Effector CD4-positive, alpha-beta T cell (primary cell): ENCODE measurements around the gene DRD2. TPM values are rescaled to one million over a fixed set of nuclear protein-coding genes. Genes with fewer than 3 reads are reported as not detected.
"Not testable (repeated sequence)": the region's sequence is repeated elsewhere in the genome, so short reads cannot be mapped to it uniquely, and the experiment has no call there.

Source experiments
- DNase-seq: peaks from one replicate; pipeline ENCODE4 v3.0.0-alpha.2; 2020
- total RNA-seq: gene quantifications from one replicate; lab custom pipeline; 2026; lab: John Stamatoyannopoulos, UW

The DRD2 gene
- not detected for total RNA-seq

DNA sequence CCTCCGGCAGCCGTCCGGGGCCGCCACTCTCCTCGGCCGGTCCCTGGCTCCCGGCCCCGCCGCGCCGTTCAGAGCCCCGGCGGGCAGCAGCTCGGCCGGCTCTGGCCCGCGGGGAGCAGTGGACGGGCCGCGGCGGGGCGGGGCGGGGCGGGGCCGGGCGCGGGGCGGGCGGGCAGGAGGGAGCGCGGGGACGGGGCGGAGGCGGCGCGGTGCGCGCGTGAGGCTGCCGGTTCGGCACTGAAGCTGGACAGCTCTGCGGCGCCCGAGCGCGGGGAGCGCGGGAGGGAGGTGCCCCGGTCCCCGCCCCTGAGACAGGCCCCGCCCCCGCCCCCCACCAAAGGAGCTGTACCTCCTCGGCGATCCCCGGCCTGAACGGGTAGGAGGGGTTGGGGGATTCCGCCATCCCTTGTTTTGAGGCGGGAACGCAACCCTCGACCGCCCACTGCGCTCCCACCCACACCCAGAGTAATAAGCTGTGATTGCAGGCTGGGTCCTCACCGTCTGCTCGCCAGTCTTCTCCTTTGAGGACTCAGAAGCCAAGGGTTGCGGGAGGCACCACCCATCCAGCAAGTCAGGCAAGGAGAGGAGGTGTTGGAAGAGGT is at the start of gene DRD2:
TSS of gene DRD2 (minus strand) at position 239 of the 602 bp plus-strand sequence. CDS start 50,747 bp downstream, outside the sequence.
- no peak for DNase-seq

DNA sequence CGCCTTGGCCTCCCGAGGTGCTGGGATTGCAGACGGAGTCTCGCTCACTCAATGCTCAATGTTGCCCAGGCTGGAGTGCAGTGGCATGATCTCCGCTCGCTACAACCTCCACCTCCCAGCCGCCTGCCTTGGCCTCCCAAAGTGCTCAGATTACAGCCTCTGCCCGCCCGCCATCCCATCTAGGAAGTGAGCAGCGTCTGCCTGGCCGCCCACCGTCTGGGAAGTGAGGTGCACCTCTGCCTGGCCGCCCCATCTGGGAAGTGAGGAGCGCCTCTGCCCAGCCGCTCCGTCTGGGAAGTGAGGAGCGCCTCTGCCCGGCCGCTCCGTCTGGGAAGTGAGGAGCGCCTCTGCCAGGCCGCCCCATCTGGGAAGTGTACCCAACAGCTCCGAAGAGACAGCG is 48.7 kb upstream of the DRD2 start:
- not testable (repeated sequence) for DNase-seq

DNA sequence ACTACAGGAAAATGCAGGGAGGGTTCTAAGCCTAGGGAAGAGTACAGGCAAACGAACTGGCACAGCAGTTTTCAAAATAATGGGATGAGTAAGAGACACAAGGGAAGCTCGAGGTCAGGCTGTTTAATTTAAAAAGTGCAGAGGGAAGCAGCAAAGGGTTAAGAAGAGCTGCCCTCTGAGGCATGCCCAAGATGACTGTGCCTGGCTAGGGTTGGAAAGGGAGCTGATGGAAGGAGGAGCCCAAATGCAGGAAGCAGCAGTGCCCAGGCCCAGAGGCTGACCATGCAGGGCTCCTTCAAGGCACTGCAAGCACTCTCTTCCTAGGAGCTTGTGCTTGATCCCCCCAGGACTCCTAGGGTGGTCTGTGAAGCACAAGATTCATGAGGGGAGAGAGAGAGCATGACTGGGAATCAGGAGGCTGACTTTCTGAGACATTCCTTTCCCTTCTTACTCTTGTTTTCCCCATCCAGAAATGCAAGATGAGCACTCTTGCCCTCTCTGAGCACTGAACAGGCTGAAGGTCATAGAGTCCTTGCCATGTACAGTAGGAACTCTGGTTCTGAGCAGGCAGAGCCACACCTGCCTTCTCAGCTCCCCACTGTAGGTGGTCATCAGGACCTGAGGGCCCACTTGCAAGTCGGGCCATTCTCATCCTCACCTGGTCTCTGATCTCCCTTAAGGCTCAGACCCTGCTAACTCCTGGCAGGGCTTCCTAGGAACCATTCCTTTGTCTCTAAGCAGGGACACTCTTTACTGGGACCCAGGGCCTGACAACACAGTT is 46.7 kb upstream of the DRD2 start:
- DNase-seq: no peak

DNA sequence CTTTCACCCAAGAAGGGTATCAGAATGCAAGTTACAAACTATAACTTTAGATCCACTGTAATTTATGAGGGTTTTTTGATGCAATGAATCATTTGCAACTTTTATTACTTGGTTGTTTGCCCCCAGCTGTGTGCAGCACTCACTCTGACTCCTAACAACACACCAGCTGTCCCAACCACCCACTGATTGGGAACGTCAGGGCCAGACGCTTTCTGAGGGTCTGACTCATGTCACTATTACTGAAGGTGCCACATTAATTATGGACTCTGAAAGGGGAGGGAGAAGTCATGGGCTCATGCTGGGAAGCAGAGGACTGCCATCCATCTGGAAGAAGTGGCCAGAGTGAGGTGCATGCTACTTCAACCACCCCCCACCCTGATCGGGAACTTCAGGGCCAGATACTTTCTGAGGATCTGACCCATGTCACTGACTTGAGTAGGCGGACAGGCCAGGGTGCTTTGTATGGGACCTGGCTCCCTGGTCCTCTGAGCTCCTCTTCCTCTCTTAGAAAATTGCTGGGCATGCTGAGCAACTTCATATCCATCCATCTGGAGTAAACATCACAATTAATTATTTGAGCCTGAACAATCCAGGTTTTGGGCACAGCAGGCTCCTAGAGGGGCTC is 44.9 kb upstream of the DRD2 start:
- DNase-seq: no peak

DNA sequence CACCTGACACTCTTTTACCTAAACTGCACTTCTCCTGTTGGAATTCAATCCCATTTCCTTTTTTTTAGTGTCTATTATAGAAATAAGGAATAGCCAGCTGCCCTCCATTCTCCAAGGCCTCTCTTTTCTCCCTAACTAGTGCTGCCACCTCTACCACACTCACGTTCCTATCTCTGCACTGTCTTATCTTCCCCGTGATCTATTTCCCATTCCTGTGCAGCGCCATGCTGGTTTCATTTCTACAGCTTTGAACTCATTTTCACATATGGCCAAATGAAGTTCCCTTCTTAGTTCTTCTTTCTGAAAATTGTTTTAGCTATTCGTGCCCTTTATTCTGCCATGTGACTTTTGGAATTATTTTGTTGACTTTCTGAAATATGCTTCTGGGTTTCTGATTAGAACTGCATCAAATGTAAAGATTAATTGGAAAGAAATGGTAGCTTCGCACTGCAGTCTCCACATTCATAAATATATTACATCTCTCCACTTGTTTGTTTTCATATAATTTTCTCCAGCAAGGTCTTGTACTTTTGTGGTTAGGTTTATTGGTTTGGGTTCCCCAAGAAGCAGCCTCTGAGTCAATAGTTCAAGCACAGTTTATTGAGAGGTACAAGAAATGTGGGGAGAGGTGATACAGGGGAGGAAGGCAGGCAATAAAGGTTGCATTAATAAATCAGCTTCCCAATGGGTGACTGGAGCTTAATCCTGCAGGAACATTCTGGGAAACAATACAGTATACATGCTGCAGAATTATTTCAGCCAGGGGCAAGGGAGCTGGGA is 43.7 kb upstream of the DRD2 start:
- DNase-seq: no peak

DNA sequence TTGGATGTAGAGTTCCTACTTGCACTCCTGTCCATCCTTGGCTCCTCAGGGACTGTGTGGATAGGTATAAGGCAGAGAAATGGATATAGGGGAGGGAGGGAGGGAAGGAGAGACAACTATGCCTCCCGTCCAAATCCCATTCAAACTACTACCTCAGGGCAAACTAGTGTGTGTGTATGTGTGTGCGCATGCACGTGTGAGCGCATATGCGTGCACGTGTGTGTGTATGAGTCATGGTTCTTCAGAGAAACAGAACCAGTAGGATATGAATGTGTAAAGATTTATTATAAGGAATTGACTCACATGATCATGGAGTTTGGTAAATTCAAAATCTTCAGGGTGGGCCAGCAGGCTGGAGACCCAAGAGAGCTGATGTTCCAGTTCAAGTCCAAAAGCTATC is 42.2 kb upstream of the DRD2 start:
- no peak for DNase-seq

DNA sequence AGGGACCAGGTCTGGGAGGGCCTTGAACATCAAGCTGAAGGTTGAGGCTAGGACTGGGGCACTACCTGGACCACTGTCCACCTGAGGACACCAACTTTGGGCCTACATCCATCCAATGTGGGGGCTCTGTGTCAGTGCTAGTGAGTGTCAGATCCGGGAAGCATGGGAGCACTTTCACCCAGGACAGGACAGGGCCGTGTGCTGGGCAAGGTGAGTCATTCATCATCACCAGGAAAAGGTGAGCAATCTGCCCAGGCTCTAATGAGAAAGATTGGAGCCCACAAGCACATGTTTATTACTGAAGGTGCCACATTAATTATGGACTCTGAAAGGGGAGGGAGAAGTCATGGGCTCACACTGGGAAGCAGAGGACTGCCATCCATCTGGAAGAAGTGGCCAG is 39.7 kb upstream of the DRD2 start:
- DNase-seq: no peak

DNA sequence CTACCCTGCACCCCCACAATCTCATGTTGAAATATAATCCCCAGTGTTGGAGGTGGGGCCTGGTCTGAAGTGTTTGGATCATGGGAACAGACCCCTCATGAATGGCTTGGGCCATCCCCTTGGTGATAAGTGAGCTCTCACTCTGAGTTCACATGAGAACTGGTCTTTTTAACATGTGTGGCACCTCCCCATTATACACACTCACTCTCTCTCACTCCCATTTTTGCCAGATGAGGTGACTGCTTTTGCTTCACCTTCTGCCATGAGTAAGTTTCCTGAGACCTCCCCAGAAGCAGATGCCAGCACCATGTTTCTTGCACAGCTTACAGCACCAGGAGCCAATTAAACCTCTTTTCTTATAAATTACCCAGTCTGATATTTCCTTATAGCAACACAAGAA is 32.1 kb upstream of the DRD2 start:
- no peak for DNase-seq

DNA sequence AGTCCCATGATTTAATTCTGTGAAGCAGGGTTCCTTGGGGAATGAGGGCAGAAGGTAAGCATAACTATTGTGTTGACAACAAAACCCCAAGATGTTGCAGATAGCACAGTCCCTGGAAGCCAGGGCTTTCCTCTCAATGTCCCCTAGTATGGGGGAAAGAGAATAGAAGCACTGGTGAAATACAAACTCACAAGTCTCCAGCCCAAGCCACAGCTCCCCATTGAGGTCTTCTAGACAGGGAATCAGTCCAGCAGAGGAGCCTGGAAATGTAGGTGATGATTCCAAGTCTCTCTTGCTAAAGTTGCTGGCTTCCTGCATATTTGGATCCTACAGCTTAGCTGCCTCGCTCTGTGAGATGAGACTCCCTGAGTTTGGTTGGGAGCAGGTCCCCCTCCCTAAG is 31.7 kb upstream of the DRD2 start:
- no peak for DNase-seq

DNA sequence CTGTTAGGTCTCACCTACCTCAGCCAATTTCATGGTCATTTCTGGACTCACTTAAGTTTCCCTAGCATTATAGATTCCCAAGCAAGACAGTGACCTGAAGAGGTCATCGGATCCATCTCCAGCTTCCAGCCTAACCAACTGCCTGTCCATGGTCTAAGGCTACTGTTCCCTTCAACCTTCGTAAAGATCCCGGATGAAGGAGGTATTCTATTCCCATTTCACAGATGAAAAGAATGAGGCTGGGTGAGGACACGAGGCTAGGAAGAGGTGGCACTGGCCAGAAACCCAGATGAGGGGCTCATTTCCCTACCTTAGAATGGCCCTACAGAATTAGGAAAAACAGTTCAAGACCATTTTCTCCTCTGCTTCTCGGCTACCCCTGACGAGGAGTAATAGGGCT is 31.3 kb upstream of the DRD2 start:
- no peak for DNase-seq

DNA sequence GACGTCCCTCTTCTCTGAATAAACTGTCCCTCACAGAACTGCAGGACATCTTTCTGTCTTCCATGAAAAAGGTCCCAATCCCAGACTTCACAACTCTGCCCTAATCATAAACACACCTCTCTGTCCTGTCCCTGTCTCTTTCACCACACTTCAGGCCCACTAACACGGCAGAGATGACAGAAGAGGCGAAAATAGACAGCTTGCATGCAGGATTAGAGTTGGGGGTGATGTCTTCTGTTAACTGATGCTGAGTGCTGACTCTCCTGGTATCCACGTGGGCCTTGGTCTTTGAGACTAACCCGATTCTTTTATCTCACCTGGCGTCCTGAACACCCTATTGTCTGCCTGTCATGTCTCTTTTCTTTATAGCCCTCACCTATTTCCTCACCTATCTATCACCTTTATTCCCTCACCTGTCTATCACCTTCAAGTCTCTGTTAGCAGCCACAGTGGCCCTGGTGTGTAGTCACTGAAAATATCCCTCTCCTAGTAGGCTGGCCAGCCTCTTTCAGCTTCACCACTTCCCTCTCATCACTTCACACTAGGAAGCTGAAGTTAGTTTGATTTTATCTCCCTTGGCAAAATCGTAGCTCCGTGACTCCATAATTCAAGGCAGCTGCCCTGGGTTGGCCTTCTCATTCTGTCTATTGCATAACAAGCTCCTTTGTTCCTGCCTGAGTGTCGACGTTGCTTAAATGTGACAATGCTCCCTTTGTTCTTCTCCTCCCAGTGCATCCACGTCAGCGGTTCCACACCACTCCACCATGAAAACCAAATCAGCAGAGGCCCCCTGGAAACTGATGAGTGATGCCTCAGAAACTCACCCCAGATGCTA is 30.6 kb upstream of the DRD2 start:
- no peak for DNase-seq

DNA sequence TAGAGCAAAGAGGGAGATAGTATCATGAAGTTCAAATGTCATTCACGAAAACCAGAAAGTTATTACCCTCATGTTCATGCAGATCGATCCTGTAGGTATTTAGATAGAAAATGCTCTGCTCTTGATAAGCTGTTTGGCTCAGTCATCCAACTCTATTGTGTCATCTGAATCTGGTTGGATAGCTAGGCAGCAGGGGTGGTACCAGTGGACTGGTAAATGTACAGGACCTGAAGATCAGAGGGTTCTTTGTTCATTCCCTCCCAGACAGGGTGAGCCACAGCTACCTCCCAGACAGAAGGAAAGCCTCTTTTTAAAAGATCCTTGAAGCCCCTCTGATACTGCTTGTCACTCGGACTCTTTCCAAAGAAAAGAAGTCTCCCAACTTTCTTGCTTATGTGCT is 29.8 kb upstream of the DRD2 start:
- DNase-seq: no peak

DNA sequence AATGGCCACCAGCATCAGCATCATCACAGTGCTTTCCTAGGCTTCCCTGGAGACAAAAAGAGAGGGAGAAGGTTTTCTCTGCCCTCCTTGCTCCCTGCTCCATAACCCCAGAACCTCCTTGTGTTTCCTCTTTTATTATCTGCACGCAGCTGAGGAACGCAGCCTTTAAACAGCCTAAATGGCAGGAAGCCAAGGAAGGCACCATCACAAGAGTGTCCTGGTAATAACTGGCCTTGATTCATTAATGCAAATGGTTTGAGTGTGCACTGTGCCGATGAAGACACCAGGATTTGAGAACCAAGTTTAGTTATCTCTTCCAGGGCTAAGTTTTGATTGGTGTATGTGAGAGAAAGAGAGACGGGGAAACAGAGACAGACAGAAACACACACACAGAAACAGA is 29.4 kb upstream of the DRD2 start:
- DNase-seq: no peak

DNA sequence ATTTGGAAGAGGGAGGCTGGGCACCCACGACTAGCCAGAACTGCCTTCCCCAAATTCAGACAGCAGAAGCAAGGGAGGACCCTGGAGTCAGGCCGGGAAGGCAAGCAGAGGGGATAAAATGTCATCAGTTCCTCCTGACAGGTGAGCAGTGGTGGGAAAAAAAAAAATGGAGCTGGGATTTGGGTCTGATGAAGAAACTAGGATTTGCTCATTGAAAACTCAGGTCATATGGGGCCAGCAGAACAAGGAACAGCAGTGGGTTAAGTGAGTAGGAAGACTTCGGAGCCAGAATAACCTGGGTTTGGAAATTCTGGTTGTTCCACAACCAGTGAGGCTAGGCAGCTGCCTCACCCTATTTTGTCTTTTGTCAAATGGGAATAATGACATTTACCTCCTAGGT is 28.9 kb upstream of the DRD2 start:
- no peak for DNase-seq

DNA sequence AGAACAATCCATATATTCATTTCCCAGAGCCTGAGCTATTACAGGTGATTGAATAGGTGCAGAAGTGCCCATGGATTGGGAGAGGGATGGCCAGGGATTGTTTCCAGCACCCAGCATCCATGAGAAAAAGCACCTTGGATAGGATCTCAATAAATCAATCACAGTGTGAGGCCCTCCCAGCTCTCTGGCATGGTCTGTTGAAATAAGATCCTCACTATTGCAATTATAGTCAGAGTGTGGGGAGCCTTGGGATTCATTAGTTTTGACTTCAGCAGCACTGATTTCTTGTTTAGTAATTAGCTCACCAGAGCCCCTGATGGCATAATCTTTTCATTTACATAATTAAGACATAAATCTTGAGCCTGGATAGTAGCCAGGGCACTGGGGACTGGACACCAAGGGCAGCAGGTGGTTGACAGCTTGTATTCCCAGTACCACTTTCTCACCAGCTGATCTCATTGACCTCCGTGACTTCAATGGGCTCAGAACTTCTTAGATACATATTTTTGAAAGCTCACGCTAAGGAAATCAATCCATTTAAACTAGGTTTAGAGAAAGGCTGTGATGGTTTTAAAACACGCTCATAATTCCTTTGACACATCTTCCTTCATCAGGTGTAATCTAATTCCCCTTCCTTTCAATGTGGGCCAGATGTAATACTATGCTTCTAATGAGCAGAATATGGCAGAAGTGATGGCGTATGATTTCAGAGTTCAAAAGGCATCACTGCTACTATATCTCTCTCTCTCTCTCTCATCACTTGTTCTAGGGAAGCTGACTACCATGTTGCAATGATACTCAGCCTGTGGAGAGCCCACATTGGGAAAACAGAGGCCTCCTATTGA is 22.1 kb upstream of the DRD2 start:
- no peak for DNase-seq

DNA sequence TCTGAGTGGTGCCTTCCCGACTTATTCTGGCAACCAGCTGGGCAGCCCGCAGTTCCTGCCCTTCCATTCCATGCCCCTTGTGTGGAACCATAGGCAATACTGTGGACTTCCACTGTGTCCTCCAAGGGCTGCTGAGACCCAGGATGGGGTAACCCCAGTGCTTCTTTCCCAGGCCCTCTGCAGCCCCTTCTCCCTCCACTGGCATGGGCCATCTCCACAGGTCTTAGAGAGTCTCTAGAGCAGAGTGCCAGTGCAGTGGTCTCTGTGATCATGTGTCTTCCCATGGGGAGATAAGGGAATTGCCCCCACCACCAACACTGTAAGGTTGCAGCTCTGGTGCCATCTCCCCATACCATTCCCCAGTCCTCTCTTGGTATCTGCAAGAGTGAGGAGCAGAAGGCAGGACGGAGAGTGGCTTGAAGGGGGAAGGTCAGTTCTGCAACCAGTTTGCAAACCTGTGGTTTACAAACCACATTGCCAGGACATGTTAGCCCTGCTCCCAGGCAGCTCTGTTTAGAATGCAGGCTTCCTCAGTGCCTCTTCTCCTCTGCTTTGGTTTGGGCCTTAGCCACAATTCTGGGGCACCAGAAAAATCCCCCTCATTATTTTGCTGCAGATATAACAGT is 20.9 kb upstream of the DRD2 start:
- DNase-seq: no peak

DNA sequence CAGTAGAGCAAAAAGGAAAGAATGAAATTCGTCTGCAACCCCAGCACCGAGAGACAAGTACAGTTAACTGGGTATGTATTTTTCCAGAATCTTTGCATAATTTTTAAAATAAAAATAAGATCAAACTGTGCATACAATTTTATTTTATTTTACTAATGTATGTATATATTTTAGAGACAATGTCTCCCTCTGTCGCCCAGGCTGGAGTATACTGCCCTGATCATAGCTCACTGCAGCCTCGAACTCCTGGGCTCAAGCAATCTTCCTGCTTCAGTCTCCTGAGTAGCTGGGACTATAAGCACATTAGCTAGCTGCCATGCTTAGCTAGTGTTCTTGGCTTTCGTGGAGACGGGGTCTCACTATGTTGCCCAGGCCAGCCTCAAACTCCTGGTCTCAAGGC is 18.8 kb upstream of the DRD2 start:
- DNase-seq: no peak

DNA sequence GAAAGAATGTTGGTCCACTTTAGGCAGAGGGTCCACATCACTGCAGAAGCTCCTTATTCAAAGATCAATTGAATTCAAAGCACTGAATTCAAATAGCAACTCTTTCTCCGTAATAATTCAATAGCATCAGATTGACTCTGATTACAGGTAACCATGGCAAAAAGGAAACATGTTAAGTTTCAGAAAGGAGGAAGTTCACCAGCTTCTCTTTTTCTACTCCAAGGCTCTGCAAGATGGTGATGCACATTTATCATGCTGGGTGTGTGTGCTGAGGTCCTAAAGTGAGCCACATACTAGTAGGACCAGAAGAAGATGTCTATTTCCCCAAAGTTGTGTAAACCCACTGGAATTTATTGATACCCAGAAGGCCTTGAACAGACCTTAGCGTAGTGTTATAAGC is 18.0 kb upstream of the DRD2 start:
- no peak for DNase-seq

DNA sequence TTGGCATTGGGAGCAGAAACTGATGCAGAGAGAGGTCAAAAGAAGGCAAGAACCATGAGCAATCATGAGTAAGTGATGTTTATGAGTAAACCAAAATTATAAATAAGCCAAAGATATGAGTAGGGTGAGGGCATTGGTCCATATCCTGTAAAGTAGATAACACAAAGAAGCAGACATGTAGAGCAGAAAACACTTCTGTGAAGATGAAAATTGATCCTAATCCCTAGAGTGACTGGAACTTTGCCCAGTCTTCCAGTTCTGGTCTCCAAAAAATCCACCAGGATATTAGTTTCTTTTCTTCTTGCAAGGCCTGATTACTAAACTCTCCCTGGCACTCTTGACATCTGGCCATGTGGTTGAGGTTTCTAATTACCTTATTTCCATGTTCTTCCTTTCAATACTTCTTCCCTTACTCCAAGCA is 13.7 kb upstream of the DRD2 start:
- DNase-seq: no peak

DNA sequence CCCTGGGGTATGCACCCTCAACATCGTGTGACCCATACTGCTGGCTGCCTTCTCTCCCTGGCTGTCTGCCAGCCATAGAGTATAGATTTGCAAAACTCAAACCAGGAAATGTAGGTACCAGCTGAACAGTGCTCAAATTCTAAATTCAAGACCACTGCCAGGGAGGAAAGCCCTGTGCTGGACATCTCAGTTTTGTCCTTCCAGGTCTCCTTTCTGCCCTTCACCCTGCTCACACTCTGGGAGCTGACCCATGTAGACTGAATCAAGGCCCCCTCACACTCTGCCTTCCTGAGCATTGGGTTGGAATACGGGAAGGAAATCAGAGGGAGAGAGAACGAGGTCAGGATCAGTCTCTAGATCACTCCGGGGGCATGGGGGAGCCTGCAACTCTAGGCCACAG is 12.4 kb upstream of the DRD2 start:
- DNase-seq: no peak

DNA sequence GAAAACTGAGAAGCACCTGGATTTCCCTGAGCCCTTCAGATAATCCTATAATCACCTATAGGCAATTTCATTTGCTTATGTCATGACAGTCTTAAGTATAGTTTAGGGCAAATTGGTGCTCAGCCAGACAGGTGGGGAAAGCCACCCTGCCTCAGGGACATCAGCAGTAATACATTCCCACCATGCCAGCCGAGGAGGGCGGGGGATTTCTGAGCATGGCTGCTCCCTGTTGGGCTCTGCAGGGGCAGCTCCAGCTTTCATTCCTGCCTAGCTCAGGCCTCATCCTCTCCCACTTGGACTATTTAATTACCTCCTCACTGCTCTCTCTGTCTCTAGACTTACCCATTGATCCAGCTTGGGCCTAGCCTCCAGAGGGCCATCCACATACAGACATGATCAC is 9.0 kb upstream of the DRD2 start:
- no peak for DNase-seq
